Stomach (tissue), 4 donors: ENCODE data around the gene PPM1L.

Experiments
- EP300 ChIP-seq: sonication (generic); formaldehyde crosslinking; IDR thresholded peaks from one replicate; pipeline ENCODE4 v1.6.1; 2017; ENCODE audit warnings: antibody characterized with exemption
- POLR2A ChIP-seq, 4 donors: fragments of 450-650 bp; IDR thresholded peaks; one replicate each; pipeline ENCODE4 v1.6.1; 2016; ENCODE audit warnings: antibody characterized with exemption in 4 of 4, control low read depth in 2 of 4, mild to moderate bottlenecking in 1 of 4, moderate library complexity in 1 of 4
- POLR2AphosphoS5 ChIP-seq, 3 donors: sonication (generic); formaldehyde crosslinking; IDR thresholded peaks; one replicate each; pipeline ENCODE4 v1.6.1; 2016; ENCODE audit warnings: antibody characterized with exemption in 3 of 3
- TF ChIP-seq, protein P1 (sequence below), 7 experiments: fragments of 450-650 bp in 4 of 7; fragments of 200-600 bp in 3 of 7; sonication (generic) in 3 of 7; IDR thresholded peaks; one replicate each; pipeline ENCODE4 v1.5.1; 2016 to 2019; ENCODE audit warnings: antibody characterized with exemption in 7 of 7, control low read depth in 2 of 7, mild to moderate bottlenecking in 1 of 7

DNA sequence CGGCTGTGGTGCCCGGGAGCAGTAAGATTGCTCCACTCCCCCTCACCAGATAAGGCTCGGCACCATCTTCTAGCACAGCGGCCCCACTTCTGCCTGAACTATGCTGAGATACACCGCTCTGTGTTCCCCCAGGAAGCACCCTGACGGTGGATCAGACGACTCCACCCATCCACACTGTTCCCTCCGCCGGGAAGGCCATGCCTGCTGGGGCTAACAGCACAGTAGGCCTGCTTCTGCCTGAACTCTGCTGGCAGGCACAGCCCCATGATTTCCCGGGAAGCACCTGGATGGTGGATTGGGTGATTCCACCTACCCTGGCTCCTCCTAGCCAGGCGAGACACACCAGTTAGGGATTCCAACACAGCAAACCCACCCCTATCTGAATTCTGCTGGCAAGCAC lies 36.3 kb upstream of the PPM1L start:
- TF ChIP-seq POLR2AphosphoS5 (IDR thresholded peaks at IDR 0.05) (no peak), POLR2A (IDR thresholded peaks at IDR 0.05) (no peak), EP300 (no peak)
- TF ChIP-seq, protein P1, sequence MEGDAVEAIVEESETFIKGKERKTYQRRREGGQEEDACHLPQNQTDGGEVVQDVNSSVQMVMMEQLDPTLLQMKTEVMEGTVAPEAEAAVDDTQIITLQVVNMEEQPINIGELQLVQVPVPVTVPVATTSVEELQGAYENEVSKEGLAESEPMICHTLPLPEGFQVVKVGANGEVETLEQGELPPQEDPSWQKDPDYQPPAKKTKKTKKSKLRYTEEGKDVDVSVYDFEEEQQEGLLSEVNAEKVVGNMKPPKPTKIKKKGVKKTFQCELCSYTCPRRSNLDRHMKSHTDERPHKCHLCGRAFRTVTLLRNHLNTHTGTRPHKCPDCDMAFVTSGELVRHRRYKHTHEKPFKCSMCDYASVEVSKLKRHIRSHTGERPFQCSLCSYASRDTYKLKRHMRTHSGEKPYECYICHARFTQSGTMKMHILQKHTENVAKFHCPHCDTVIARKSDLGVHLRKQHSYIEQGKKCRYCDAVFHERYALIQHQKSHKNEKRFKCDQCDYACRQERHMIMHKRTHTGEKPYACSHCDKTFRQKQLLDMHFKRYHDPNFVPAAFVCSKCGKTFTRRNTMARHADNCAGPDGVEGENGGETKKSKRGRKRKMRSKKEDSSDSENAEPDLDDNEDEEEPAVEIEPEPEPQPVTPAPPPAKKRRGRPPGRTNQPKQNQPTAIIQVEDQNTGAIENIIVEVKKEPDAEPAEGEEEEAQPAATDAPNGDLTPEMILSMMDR (IDR thresholded peaks at IDR 0.05), result no peak
